NAMALWA (cell line): Measurements from ENCODE around the gene FGL2.
"Not testable (repeated sequence)": the region's sequence is repeated elsewhere in the genome, so short reads cannot be mapped to it uniquely, and the experiment has no call there.

Experiments used
- DNase-seq: peaks from one replicate; pipeline ENCODE4 v3.0.0-alpha.2; 2015; ENCODE audit warnings: low spot score

Gene FGL2

GRCh38 chr7:77216181-77216845, 16.7 kb upstream of the FGL2 start:
- no peak for DNase-seq

- peak; percentile 13 for DNase-seq
Observed at GRCh38 chr7:77209479-77210139, 10.0 kb upstream of the FGL2 start.

- no peak for DNase-seq
Observed at GRCh38 chr7:77208416-77208815, 8.8 kb upstream of the FGL2 start.

DNA sequence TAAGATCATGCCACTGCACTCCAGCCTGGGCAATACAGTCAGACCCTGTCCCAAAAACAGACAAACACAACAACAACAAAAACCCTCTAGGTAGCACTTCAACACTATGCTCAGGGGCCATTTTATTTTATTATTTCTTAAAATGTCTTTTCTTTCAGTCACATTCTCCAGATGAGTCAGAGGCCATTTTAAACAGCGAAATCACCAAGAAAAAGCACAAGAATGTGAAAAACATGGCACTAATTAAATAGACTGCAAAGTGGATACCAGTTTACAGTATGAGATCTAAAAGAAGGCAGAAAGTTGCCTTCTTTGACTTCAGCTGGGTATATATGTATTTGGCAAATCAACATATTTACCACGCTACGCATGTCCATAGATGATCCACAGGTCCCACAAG, 6.1 kb upstream of the FGL2 start:
- no peak for DNase-seq

- DNase-seq = no peak
Observed at GRCh38 chr7:77202481-77202976, 2.9 kb upstream of the FGL2 start.

DNA sequence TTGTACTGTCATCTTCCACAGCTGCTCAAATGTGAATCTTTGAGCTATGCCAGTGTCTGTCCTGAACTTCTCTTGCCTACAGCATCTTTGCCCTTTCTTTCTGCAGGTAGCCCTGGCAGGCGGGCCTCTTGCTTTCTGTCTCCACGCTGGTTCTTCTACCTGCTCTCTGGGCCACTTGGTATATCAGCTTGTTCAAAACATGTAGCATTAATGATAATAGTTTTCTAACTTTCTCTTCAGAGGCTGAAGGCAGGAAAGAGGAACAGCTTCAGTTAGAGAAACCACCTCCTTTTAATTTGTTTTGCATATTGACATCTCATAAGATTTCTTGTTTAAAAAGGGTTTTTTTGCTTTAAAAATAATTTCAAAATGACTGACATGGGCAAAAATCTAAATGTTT, 923 bp upstream of the FGL2 start:
- peak; percentile 54 for DNase-seq

- DNase-seq = no peak
Observed at GRCh38 chr7:77197141-77197540, 2.5 kb downstream of the FGL2 start.

- no peak for DNase-seq
Observed at GRCh38 chr7:77188731-77189437, 10.7 kb downstream of the FGL2 start.

DNA sequence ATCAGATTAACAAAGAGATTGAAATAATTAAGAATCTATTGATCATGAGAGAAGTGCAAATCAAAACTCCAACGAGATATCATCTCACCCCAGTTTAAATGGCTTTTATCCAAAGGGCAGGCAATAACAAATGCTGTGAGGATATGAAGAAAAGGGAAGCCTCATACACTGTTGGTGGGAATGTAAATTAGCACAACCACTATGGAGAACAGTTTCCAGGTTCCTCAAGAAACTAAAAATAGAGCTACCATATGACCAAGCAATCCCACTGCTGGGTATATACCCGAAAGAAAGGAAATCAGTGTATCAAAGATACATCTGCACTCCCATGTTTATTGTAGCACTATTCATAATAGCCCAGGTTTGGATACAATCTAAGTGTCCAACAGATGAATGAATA, 13.8 kb downstream of the FGL2 start:
- no peak for DNase-seq

- DNase-seq = no peak
Observed at GRCh38 chr7:77184990-77185389, 14.6 kb downstream of the FGL2 start.

DNA sequence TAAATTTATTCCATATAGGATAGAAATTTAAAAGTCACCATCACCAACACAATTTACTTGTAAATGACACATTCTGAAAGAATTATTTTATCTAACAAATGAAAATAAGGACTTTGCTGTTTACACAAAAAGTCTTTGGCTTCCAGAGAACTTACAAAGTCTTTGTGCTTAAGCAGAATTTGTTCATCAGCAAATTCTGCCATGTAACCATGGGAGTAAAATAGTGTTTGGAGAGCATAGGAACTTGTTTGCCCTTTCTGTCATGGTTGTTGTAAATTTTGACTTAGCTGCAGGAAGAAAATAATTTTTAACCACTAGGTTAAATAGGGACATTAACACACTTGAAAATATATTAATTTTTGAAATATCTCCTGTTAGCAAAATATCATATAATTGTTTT, 15.2 kb downstream of the FGL2 start:
- DNase-seq = no peak

DNA sequence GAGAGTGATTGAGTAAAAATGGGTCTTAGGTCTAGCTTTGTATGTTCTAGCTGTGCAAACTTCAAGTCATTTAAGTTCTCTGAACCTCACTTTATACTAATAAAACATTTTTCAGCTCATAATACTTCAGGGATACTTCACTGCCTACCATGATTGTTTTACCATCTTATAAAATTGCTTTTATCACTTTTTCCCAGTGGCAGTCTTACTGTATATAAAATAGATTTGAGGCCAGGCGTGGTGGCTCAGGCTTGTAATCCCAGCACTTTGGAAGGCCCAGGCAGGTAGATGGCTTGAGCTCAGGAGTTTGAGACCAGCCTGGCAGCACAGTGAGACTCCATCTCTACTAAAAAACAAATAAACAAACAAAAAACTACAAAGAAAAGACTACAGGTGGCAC, 17.4 kb downstream of the FGL2 start:
- DNase-seq = no peak

- no peak for DNase-seq
Observed at GRCh38 chr7:77181734-77182133, 17.9 kb downstream of the FGL2 start.

DNA sequence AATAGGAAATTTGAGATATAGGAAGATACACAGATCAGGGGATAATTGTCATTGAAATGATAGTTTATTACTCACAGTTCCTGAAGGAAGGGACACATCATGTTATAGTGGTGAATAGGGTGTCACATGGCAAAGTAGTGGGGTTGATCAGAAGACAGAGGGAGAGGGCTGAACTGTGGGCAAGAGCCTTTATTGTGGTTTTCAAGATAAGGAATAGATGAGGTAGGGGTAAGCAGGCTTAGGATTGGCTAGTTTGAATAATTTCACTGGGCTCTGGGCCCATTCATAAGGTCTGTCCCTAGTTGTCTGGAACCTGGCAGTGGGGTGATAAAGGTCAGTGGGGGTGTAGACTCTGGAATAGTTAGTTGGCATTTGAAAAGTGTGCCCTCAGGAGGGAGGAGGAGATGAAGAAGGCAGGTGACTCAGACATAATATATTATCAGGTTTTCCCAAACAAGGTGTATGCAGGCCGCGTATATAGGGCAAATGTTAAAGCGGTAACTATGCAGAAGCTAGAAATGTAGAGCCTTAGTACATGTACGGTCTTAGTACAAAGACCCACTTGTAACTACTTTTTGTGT, 18.5 kb downstream of the FGL2 start:
- no peak for DNase-seq

DNA sequence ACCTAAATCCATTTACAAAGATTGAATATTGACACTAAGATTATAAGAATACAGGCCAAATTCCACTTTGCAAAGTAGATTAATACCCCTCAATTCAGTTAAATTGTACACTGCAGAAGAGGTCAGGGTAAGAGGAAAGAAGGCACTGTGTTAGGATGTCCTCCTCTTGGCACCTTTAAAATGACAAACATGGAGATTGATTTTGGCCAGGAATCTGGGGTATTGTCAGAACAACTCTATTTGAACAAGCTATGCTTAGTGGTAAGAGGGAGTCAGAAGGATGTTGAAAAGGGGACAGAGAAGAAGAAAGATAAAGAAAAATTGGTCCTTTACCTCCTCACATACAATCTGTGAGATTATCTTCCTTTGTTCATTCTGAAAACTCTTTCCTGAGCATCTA, 21.6 kb downstream of the FGL2 start:
- DNase-seq = not testable (repeated sequence)

GRCh38 chr7:77177321-77177904, 22.2 kb downstream of the FGL2 start:
- DNase-seq = not testable (repeated sequence)

DNA sequence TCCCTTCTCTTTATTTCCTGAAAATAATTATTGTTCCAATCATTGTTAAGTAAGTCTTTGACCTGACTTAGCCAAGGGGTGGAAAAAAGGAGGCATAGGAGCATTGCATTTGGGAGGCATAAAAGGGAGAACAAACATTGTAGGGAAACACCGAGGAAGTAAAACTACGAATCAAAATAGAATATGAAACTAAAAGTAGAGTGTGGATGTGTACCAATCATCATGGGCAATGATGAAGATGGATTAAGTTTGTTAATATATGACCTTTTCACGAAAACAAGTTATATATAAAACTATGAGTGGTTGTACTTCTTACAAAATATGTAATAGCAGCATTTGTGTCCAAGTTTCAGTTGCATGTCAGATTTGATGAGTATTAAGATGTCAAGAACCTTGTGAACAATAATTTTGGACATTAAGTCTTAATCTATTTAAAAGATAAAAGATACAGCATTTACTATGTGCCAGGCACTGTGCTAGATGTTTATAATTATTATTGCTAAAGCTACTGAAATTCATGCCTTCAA, 24.3 kb downstream of the FGL2 start:
- not testable (repeated sequence) for DNase-seq

- not testable (repeated sequence) for DNase-seq
Observed at GRCh38 chr7:77174418-77174817, 25.2 kb downstream of the FGL2 start.

GRCh38 chr7:77172437-77173172, 27.0 kb downstream of the FGL2 start:
- not testable (repeated sequence) for DNase-seq

DNA sequence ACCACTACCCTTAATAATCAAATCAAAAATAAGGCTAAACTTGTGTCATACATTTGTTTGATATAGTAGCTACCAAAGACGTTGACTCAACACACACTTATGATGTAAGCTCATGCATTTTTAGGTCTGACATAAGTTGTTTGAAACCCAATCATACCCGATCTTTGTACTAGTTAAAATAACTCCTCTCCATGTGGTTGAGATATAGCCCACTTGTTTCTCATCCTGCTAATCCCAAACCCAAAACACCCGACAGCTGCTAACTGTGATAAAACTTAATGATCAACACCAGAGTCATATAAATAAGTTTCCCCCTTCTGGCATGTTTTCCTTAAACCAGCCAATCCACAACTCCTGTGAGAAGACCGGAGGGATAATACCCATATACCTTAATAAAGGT, 28.5 kb downstream of the FGL2 start:
- not testable (repeated sequence) for DNase-seq

DNA sequence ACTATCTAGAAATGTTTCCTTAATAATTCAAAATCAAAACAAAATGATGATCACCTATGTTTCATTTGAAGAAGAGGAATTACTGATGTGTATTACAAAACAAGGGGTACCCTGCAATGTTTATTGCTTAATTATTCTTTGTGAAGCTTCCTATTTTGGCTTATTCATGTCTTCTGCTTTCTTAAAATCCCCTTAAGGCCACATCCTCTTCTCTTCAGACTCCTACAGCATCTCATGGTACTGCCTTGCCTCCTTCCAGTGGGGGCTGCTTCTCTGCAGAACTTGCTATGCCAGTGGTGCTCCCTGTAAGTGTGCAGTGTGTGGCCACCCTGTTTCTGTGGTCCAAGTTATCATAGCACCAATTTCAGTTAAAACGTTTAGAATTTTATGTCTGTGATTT, 42.2 kb downstream of the FGL2 start:
- DNase-seq = no peak
